Amniotic stem cell (primary cell): ENCODE results near the gene EMC8.
"Not testable (repeated sequence)": the region's sequence is repeated elsewhere in the genome, so short reads cannot be mapped to it uniquely, and the experiment has no call there.

Experiments
- DNase-seq: peaks from one replicate; lab custom pipeline; 2025; lab: John Stamatoyannopoulos, UW

The EMC8 gene

DNA sequence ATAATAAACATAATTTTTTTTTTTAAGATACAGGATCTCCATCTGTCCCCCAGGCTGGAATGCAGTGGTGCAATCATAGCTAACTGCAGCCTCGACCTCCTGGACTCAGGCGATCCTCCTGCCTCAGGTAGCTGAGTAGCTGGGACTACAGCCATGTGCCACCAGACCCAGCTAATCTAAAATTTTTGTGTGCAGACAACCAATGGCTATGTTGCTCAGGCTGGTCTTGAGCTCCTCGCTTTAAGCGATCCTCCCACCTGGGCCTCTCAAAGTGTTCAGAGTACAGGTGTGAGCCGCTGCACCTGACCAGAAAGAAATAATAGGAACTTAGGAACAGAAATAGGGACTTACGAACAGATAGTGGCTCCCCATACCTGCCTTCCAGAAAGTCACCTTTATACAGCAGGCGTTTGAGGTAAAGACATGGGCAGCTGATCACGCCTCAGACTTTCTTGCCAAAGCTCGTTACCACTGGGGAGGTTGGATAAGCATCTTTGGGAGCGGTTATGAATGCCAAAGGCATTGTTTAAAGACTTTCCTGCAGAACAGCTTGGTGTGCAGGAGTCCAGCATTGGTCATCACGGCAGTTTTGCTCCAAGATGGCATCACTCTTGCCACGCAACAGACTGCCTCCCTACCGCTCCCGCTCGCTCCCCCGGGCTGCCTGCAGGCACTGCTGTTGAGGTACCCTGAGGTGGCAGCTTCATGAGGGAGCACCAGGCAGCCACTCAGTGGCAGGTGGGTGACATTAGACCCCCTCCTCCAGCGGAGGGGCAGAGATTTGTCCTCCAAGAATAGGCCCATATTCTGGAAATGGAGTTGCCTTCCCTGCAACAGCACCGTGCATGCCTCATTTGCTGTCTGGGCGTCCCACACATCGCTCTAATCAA is 13.7 kb upstream of the EMC8 start:
- DNase-seq: no peak

- no peak for DNase-seq
Measured at GRCh38 chr16:85812031-85812807, 12.9 kb upstream of the EMC8 start.

GRCh38 chr16:85810742-85811115 is 11.4 kb upstream of the EMC8 start:
- no peak for DNase-seq

- DNase-seq: no peak
Measured at GRCh38 chr16:85810097-85810741, 10.9 kb upstream of the EMC8 start.

- no peak for DNase-seq
Measured at GRCh38 chr16:85809645-85810044, 10.3 kb upstream of the EMC8 start.

- no peak for DNase-seq
Measured at GRCh38 chr16:85808926-85809325, 9.6 kb upstream of the EMC8 start.

DNA sequence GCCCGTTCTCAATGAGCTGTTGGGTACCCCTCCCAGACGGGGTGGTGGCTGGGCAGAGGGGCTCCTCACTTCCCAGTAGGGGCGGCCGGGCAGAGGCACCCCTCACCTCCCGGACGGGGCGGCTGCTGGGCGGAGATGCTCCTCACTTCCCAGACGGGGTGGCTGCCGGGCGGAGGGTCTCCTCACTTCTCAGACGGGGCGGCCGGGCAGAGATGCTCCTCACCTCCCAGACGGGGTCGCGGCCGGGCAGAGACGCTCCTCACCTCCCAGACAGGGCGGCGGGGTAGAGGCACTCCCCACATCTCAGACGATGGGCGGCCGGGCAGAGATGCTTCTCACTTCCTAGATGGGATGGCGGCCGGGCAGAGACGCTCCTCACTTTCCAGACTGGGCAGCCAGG is 8.8 kb upstream of the EMC8 start:
- not testable (repeated sequence) for DNase-seq

DNA sequence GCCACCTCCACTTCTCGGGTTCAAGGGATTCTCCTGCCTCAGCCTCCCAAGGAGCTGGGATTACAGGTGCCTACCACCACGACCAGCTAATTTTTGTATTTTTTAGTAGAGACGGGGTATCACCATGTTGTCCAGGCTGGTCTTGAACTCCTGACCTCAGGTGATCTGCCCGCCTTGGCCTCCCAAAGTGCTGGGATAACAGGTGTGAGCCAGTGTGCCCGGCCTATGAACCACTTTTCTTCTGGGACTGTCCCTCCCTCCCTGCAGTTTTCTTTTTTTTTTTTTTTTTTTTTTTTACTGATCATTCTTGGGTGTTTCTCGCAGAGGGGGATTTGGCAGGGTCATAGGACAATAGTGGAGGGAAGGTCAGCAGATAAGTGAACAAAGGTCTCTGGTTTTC is 8.0 kb upstream of the EMC8 start:
- not testable (repeated sequence) for DNase-seq

- DNase-seq: no peak
Measured at GRCh38 chr16:85806539-85806938, 7.2 kb upstream of the EMC8 start.

DNA sequence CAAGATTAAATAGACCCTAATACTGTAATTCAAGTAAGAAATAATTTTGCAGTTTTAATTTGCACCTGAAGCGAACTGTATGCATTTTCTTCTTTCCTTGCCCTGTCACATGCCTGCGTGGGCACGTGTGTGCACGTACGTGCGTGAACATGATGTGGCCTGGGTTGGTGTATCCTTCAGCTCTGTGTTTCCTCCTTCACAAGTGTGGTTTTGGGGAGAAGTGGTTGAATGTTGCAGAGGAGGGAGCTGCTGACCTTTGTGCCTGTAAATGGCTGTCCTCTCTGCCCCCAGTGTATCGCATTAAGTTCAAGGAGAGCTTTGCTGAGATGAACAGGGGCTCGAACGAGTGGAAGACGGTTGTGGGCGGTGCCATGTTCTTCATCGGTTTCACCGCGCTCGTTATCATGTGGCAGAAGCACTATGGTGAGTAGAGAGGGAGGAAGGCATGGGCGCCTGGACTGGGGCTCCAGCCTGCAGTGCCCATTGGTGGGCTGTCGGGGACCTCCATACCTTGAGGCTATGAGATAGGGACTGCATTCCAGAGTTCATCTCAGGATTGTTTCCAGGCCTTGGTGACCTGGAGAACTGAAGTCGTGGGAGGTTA is 6.2 kb upstream of the EMC8 start:
- DNase-seq: no peak

- DNase-seq: no peak
Measured at GRCh38 chr16:85803570-85803969, 4.2 kb upstream of the EMC8 start.

GRCh38 chr16:85800321-85800669 is 951 bp upstream of the EMC8 start:
- no peak for DNase-seq

GRCh38 chr16:85798901-85799496 is 345 bp downstream of the EMC8 start:
- no peak for DNase-seq

GRCh38 chr16:85798283-85798776 is 1.0 kb downstream of the EMC8 start:
- no peak for DNase-seq

- DNase-seq: no peak
Measured at GRCh38 chr16:85796599-85796998, 2.7 kb downstream of the EMC8 start.

DNA sequence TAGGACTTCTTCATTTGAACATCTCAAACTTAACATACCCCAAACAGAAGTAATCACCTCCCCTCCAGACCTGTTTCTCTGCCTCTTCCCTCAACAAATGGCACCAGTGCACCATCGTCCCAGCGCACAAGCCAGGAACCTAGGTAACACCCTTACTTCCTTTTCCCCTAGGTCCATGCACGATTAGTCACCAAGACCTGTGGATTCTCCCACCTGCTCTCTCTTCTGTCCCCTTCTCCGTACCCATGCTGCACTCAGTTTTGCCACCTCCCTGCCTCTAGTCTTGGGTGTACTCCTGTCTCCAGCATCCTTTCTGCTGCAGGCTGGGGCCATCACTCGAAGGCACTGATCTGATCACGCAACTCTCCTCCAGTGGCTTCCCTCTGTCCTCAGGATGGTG is 3.2 kb downstream of the EMC8 start:
- DNase-seq: no peak

GRCh38 chr16:85794696-85795095 is 4.6 kb downstream of the EMC8 start:
- DNase-seq: no peak

GRCh38 chr16:85793662-85794298 is 5.6 kb downstream of the EMC8 start:
- no peak for DNase-seq

DNA sequence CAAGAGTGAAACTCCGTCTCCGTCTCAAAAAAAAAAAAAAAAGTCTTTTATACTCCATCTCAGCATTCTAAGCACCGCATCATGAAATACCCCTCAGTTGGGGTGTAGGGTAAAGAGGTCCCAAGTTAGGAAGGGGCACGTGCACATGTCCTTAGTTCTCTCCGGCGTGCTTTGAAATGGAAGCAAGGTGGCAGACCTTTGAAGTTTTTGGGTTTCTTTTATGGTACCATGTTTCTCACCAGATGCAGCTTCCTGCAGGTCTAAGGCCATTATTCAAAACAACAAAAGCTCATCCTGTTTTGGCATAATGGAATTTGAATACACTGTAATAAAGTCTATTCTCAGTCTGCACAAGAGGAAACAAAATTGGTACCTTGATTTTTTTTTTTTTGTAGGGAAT is 9.6 kb downstream of the EMC8 start:
- no peak for DNase-seq

DNA sequence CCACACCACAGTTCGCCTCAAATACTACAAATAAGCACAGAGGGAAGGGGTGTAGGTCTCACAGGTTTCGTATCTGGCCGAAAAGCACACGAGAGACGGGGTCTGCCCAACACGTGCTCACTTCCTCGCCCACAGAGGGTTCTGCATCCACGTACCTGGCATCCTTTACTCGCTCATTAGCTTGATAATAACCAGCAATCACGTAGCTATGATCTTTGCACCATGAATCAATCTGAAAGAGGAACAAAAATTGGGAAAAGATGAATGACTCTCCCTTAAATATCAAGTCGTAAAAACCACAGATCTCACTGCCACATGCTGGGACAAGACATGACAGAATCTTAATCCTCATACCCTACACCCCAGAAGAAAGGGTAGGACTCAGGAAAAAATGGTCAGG is 10.5 kb downstream of the EMC8 start:
- DNase-seq: no peak

- DNase-seq: no peak
Measured at GRCh38 chr16:85785927-85786326, 13.4 kb downstream of the EMC8 start.
